CD1c-positive myeloid dendritic cell (primary cell): ENCODE measurements around the gene ULK2.
A peak's percentile ranks its signal among the peaks of the same experiment; 100 is the strongest.
"Not testable (repeated sequence)": the region's sequence is repeated elsewhere in the genome, so short reads cannot be mapped to it uniquely, and the experiment has no call there.

Experiments used
- DNase-seq: peaks from one replicate; pipeline ENCODE4 v3.0.0-alpha.2; 2016; ENCODE audit errors: extremely low spot score

Gene ULK2

GRCh38 chr17:19867329-19868078 lies at the start of gene ULK2:
Gene ULK2, minus strand, starts transcription at chr17:19867936. Its CDS starts 519 bp downstream, at chr17:19867417.
- peak; percentile 71 for DNase-seq

- DNase-seq = no peak
Observed at GRCh38 chr17:19915245-19915978, 47.7 kb upstream of the ULK2 start.

- DNase-seq = no peak
Observed at GRCh38 chr17:19911033-19911432, 43.3 kb upstream of the ULK2 start.

GRCh38 chr17:19909139-19909538 lies 41.4 kb upstream of the ULK2 start:
- no peak for DNase-seq

GRCh38 chr17:19905502-19905901 lies 37.8 kb upstream of the ULK2 start:
- DNase-seq = peak; percentile 40

GRCh38 chr17:19904924-19905323 lies 37.2 kb upstream of the ULK2 start:
- peak; percentile 76 for DNase-seq

GRCh38 chr17:19904412-19904811 lies 36.7 kb upstream of the ULK2 start:
- DNase-seq = no peak

- DNase-seq = no peak
Observed at GRCh38 chr17:19900809-19901208, 33.1 kb upstream of the ULK2 start.

GRCh38 chr17:19897903-19898302 lies 30.2 kb upstream of the ULK2 start:
- no peak for DNase-seq

GRCh38 chr17:19897090-19897837 lies 29.5 kb upstream of the ULK2 start:
- DNase-seq = no peak

- no peak for DNase-seq
Observed at GRCh38 chr17:19896679-19897078, 28.9 kb upstream of the ULK2 start.

GRCh38 chr17:19890554-19890953 lies 22.8 kb upstream of the ULK2 start:
- not testable (repeated sequence) for DNase-seq

GRCh38 chr17:19890001-19890400 lies 22.3 kb upstream of the ULK2 start:
- not testable (repeated sequence) for DNase-seq

GRCh38 chr17:19886116-19886515 lies 18.4 kb upstream of the ULK2 start:
- DNase-seq = no peak

- DNase-seq = no peak
Observed at GRCh38 chr17:19883537-19884215, 15.9 kb upstream of the ULK2 start.

- DNase-seq = no peak
Observed at GRCh38 chr17:19880393-19880792, 12.7 kb upstream of the ULK2 start.

GRCh38 chr17:19877364-19877945 lies 9.7 kb upstream of the ULK2 start:
- DNase-seq = no peak

GRCh38 chr17:19876529-19877161 lies 8.9 kb upstream of the ULK2 start:
- DNase-seq = peak; percentile 91

GRCh38 chr17:19874256-19874655 lies 6.5 kb upstream of the ULK2 start:
- DNase-seq = no peak

GRCh38 chr17:19873346-19873745 lies 5.6 kb upstream of the ULK2 start:
- peak; percentile 59 for DNase-seq

GRCh38 chr17:19868079-19868395 lies 301 bp upstream of the ULK2 start:
- no peak for DNase-seq

- DNase-seq = peak; percentile 49
Observed at GRCh38 chr17:19867079-19867328, 732 bp downstream of the ULK2 start.
